Heart right ventricle (tissue), 16 donors: ENCODE results near the gene FAM13A. TPM values are rescaled to one million over a fixed set of nuclear protein-coding genes. Genes with fewer than 3 reads are reported as not detected.

ENCODE experiments used
- ATAC-seq, 8 donors: fragments of 200-7000 bp; cut with Tn5 transposase; one replicate each; pipeline ENCODE4 v1.9.1; 2020; ENCODE audit warnings: mild to moderate bottlenecking in 8 of 8, moderate library complexity in 8 of 8, moderate number of reproducible peaks in 1 of 8
- DNase-seq, 2 donors: peaks; one replicate each; pipeline ENCODE4 v3.0.0-alpha.2; 2020
- H3K27ac ChIP-seq, 10 donors: fragments of 200-600 bp; sonication (generic) in 2 of 10; one replicate each; pipeline versions ENCODE4 v1.5.0 to v1.8.0; 2020 to 2022; ENCODE audit warnings: mild to moderate bottlenecking in 3 of 10
- H3K27me3 ChIP-seq, 7 donors: fragments of 200-600 bp; one replicate each; pipeline ENCODE4 v1.8.0; 2021 to 2022; ENCODE audit warnings: mild to moderate bottlenecking in 2 of 7
- H3K36me3 ChIP-seq, 9 donors: fragments of 200-600 bp; sonication (generic) in 1 of 9; one replicate each; pipeline versions ENCODE4 v1.5.0 to v1.8.0; 2020 to 2022; ENCODE audit warnings: mild to moderate bottlenecking in 2 of 9
- H3K4me1 ChIP-seq, 9 donors: fragments of 200-600 bp; sonication (generic) in 1 of 9; one replicate each; pipeline versions ENCODE4 v1.5.0 to v1.8.0; 2020 to 2022; ENCODE audit warnings: mild to moderate bottlenecking in 4 of 9
- H3K4me3 ChIP-seq, 10 donors: fragments of 200-600 bp; sonication (generic) in 2 of 10; one replicate each; pipeline versions ENCODE4 v1.5.0 to v1.8.0; 2020 to 2022; ENCODE audit warnings: mild to moderate bottlenecking in 7 of 10, moderate library complexity in 2 of 10
- H3K9me3 ChIP-seq, 11 donors: fragments of 200-600 bp in 10 of 11; sonication (generic) in 2 of 11; one replicate each; pipeline versions ENCODE4 v1.5.0 to v1.8.0; 2013 to 2022; ENCODE audit warnings: mild to moderate bottlenecking in 2 of 11, control low read depth in 1 of 11, moderate library complexity in 1 of 11
- CTCF ChIP-seq, 9 donors: fragments of 200-600 bp; sonication (generic) in 2 of 9; IDR thresholded peaks; one replicate each; pipeline versions ENCODE4 v1.5.0 to v1.8.0; 2021 to 2022; ENCODE audit warnings: antibody characterized with exemption in 9 of 9, mild to moderate bottlenecking in 5 of 9, moderate library complexity in 1 of 9
- whole genome bisulfite sequencing, 2 donors: extraction: QIAGEN DNeasy Blood & Tissue Kit; methylation state at CpG; one replicate each; pipeline ENCODE4 v1.1.7; 2013; ENCODE audit warnings: inconsistent platforms in 1 of 2; 5-methylcytosine and 5-hydroxymethylcytosine counted together
- intact Hi-C, 10 donors: fragments of 100-400 bp; cut with DNase I; formaldehyde crosslinking; loops; one replicate each; pipeline versions ENCODE4 v1.11.1 to v1.14.2; 2022
- polyA plus RNA-seq, 2 donors: library from polyadenylated mRNA; stranded (reverse); fragments of 200-250 nt; gene quantifications; one replicate each; pipeline ENCODE4 v1.2.3, GENCODE V29; 2013
- total RNA-seq, 10 donors: library from RNA; stranded (reverse); fragmentation: NEBNext Ultra II Directional in 3 of 10; extraction: Animal tissue kit (Norgen Biotek cat#: 25700) in 3 of 10; gene quantifications; one replicate each; pipeline versions ENCODE4 v1.2.1 to v1.2.4, GENCODE V29; 2021 to 2023
- donor health status: Arrhythmogenic right ventricular cardiomyopathy.
- donor health status: ischemic (EF 13 %, LVEDD 7.1; RV severe dilation, severe dysfunction).
- donor health status: healthy with polysubstance abuse.
- donor health status: DM: no; HTN: yes; CAD: no.
- donor health status: DM: no; HTN: no; CAD: no.
- donor health status: ischemic (EF 25% LVEDD 6.9; RV normal size, moderate dysfunction).
- donor health status: ischemic (EF 25% LVEDD 5.7; RV mildly dilated, moderate dysfunction).
- donor health status: healthy.
- donor health status: DM: yes; HTN: yes; CAD: no.
- donor health status: Ischemic cardiomyopathy.
- donor health status: ischemic (EF 35%, LVEDD 5.7; RV mildly dilated, moderate dysfunction).
- donor health status: nonischemic (EF 11% LVEDD 7.7; RV severe dilation, severe dysfunction).
- donor health status: DM: yes; HTN: yes; CAD: no.
- donor health status: PGD.
- donor health status: ischemic (EF 29% LVEDD 5.4; RV normal size, mild dysfunction).
- donor health status: nonischemic (EF 23%, LVEDD 6.1; RV moderate dilation, normal function).

The FAM13A gene
- total and polyA plus RNA-seq, 12 donors, result 2.4 to 18.4 (median 14.1) TPM

GRCh38 chr4:88796545-88796944 lies 260.4 kb downstream of the FAM13A start:
- WGBS, 2 donors, result 100% methylated on average over 1 of the region's 1 CpG
- intact Hi-C loops, result loop anchor here in 4 of 10 donors (10.0 kb wide), 2 partner anchors 82 to 92 kb away; no protein-coding TSS in a partner anchor
- Histone ChIP-seq H3K27ac (no peak overlapping the region), H3K36me3 (peaks cover 0 to 9% (median 0%) of the 10 kb centered on the region in 9 donors), H3K4me1 (peaks cover 0 to 21% (median 0%) of the 10 kb centered on the region in 9 donors), H3K4me3 (no peak overlapping the region), H3K27me3 (no peaks in the 10 kb centered on the region), H3K9me3 (peaks cover 0 to 14% (median 0%) of the 10 kb centered on the region in 11 donors)
- no peak for ATAC-seq
- TF ChIP-seq CTCF (IDR thresholded peaks at IDR 0.05), result no peak
- no peak for DNase-seq

GRCh38 chr4:88794952-88795351 lies 262.0 kb downstream of the FAM13A start:
- no peak overlapping the region for H3K27ac ChIP-seq
- H3K4me1 ChIP-seq, result peaks cover 0 to 26% (median 0%) of the 10 kb centered on the region in 9 donors
- intact Hi-C loops, result loop anchor here in 8 of 10 donors (5.0 to 10.0 kb wide), 3 partner anchors 80 to 90 kb away; no protein-coding TSS in a partner anchor
- H3K9me3 ChIP-seq, result peaks cover 0 to 14% (median 0%) of the 10 kb centered on the region in 11 donors
- DNase-seq (no peak), ATAC-seq (no peak)
- no peak for TF ChIP-seq CTCF (IDR thresholded peaks at IDR 0.05)
- H3K4me3 ChIP-seq, result no peak overlapping the region
- H3K27me3 ChIP-seq, result no peaks in the 10 kb centered on the region
- peaks cover 0 to 13% (median 0%) of the 10 kb centered on the region in 9 donors for H3K36me3 ChIP-seq

- 96 to 99% methylated on average over 4 of the region's 4 CpGs for WGBS, 2 donors
- peaks cover 0 to 15% (median 4%) of the 10 kb centered on the region in 9 donors for H3K36me3 ChIP-seq
- no peaks in the 10 kb centered on the region for H3K27me3 ChIP-seq
- TF ChIP-seq CTCF (IDR thresholded peaks at IDR 0.05), result no peak
- H3K9me3 ChIP-seq, result peaks cover 0 to 14% (median 0%) of the 10 kb centered on the region in 11 donors
- no peak overlapping the region for H3K4me3 ChIP-seq
- DNase-seq, result no peak
- peaks cover 0 to 26% (median 0%) of the 10 kb centered on the region in 9 donors for H3K4me1 ChIP-seq
- intact Hi-C loops, result loop anchor here in 8 of 10 donors (5.0 to 10.0 kb wide), 3 partner anchors 79 to 89 kb away; no protein-coding TSS in a partner anchor
- no peak for ATAC-seq
- H3K27ac ChIP-seq, result no peak overlapping the region
These were observed 262.8 kb downstream of the FAM13A start for GRCh38 chr4:88794087-88794690.

- TF ChIP-seq CTCF (IDR thresholded peaks at IDR 0.05), result no peak
These were observed 263.5 kb downstream of the FAM13A start for GRCh38 chr4:88793475-88793874.

More at GRCh38 chr4:88793475-88793874, 263.5 kb downstream of the FAM13A start:
- Histone ChIP-seq H3K4me3 (no peak overlapping the region), H3K27me3 (no peaks in the 10 kb centered on the region), H3K36me3 (peaks cover 0 to 21% (median 4%) of the 10 kb centered on the region in 9 donors), H3K9me3 (peaks cover 0 to 14% (median 0%) of the 10 kb centered on the region in 11 donors), H3K4me1 (peaks cover 0 to 26% (median 0%) of the 10 kb centered on the region in 9 donors), H3K27ac (no peak overlapping the region)
- DNase-seq (no peak), ATAC-seq (no peak)
- intact Hi-C loops, result loop anchor here in 8 of 10 donors (5.0 to 10.0 kb wide), 3 partner anchors 79 to 89 kb away; no protein-coding TSS in a partner anchor
- WGBS, 2 donors, result 97 to 100% methylated on average over 1 of the region's 1 CpG
